Transverse colon (tissue), 4 donors: Measurements from ENCODE around the gene RBM45. TPM values are rescaled to one million over a fixed set of nuclear protein-coding genes. Genes with fewer than 3 reads are reported as not detected.
"Not testable (repeated sequence)": the region's sequence is repeated elsewhere in the genome, so short reads cannot be mapped to it uniquely, and the experiment has no call there.

Source experiments
- DNase-seq: peaks from one replicate; pipeline ENCODE4 v3.0.0-alpha.2; 2019
- H3K27ac ChIP-seq, 4 donors: fragments of 200-600 bp; sonication (generic); 2 replicates each; pipeline ENCODE4 v1.5.1; 2016 to 2018; ENCODE audit warnings: inconsistent platforms in 4 of 4
- H3K27me3 ChIP-seq: fragments of 200-600 bp; sonication (generic); 2 replicates; pipeline ENCODE4 v1.5.1; 2017; ENCODE audit warnings: inconsistent platforms
- H3K36me3 ChIP-seq, 4 donors: fragments of 200-600 bp; sonication (generic); 2 replicates each; pipeline ENCODE4 v1.5.1; 2017 to 2019; ENCODE audit warnings: inconsistent platforms in 4 of 4
- H3K4me1 ChIP-seq, 4 donors: fragments of 200-600 bp; sonication (generic); 2 replicates each; pipeline ENCODE4 v1.5.1; 2017 to 2020; ENCODE audit warnings: inconsistent platforms in 4 of 4
- H3K4me3 ChIP-seq, 4 donors: fragments of 200-600 bp; sonication (generic); 1 replicate in 1 of 4; 2 replicates in 3 of 4; pipeline versions ENCODE4 v1.5.1 to v1.6.1; 2017 to 2019; ENCODE audit warnings: inconsistent platforms in 4 of 4
- H3K9me3 ChIP-seq, 2 donors: fragments of 200-600 bp; sonication (generic); 2 replicates each; pipeline ENCODE4 v1.5.1; 2017 to 2019; ENCODE audit warnings: inconsistent platforms in 2 of 2
- CTCF ChIP-seq, 5 experiments: fragments of 200-600 bp in 3 of 5; fragments of 450-650 bp in 2 of 5; sonication (generic) in 3 of 5; IDR thresholded peaks; 1 replicate in 2 of 5; 2 replicates in 3 of 5; pipeline ENCODE4 v1.5.1; 2016 to 2017; ENCODE audit warnings: antibody characterized with exemption in 5 of 5, inconsistent platforms in 3 of 5, mild to moderate bottlenecking in 2 of 5, moderate library complexity in 1 of 5
- EP300 ChIP-seq: sonication (generic); formaldehyde crosslinking; IDR thresholded peaks from one replicate; pipeline ENCODE4 v1.6.1; 2017; ENCODE audit warnings: antibody characterized with exemption, low read depth
- POLR2A ChIP-seq: fragments of 450-650 bp; IDR thresholded peaks from one replicate; pipeline ENCODE4 v1.6.1; 2016; ENCODE audit warnings: antibody characterized with exemption, mild to moderate bottlenecking, moderate library complexity
- POLR2AphosphoS5 ChIP-seq, 3 donors: sonication (generic); formaldehyde crosslinking; IDR thresholded peaks; one replicate each; pipeline ENCODE4 v1.6.1; 2016; ENCODE audit warnings: antibody characterized with exemption in 3 of 3
- WGBS, 2 donors: methylation state at CpG; one replicate each; pipeline ENCODE4 v1.1.5; 2018; ENCODE audit warnings: low coverage in 1 of 2; 5-methylcytosine and 5-hydroxymethylcytosine counted together
- in situ Hi-C, 4 donors: fragments of 200-750 bp; cut with MboI; loops; one replicate each; pipeline versions ENCODE4 v1.15.0 to v1.15.1; 2017; ENCODE audit warnings: low sequenced_read_pairs in 3 of 4, low pct_ligation_motif_present in 1 of 4, low pct_unique_long_range_greater_than_20kb in 1 of 4
- intact Hi-C: fragments of 100-400 bp; cut with DNase I; formaldehyde crosslinking; loops from one replicate; pipeline ENCODE4 v1.15.1; 2023; ENCODE audit warnings: low total_unique reads
- total RNA-seq, 4 donors: library from RNA; depleted of rRNA; stranded (reverse); fragments of >200 nt; gene quantifications; one replicate each; pipeline ENCODE4 v1.1.0, GENCODE V29; 2016

The RBM45 gene
- total RNA-seq, 4 donors from 2014 or later: 6.4 to 20.3 (median 14.9) TPM

GRCh38 chr2:178152977-178153376, 40.7 kb downstream of the RBM45 start:
- no peak for DNase-seq
- no peaks in the 10 kb centered on the region for H3K36me3 ChIP-seq
- no peaks in the 10 kb centered on the region for H3K9me3 ChIP-seq
- peaks cover 13% of the 10 kb centered on the region for H3K27me3 ChIP-seq
- in situ Hi-C loops: no loop called here
- intact Hi-C loops: no loop called here
- peaks cover 3 to 27% (median 10%) of the 10 kb centered on the region in 4 donors for H3K4me1 ChIP-seq
- TF ChIP-seq POLR2AphosphoS5 (IDR thresholded peaks at IDR 0.05): no peak
- TF ChIP-seq EP300: no peak
- no peak for TF ChIP-seq POLR2A
- TF ChIP-seq CTCF (IDR thresholded peaks at IDR 0.05): no peak
- WGBS, 2 donors: 31 to 33% methylated on average over 1 of the region's 1 CpG
- H3K4me3 ChIP-seq: no peak overlapping the region
- no peak overlapping the region for H3K27ac ChIP-seq

GRCh38 chr2:178153878-178154277, 41.6 kb downstream of the RBM45 start:
- H3K9me3 ChIP-seq, H3K36me3 ChIP-seq, H3K4me3 ChIP-seq, in situ Hi-C loops, H3K27ac ChIP-seq, DNase-seq, H3K27me3 ChIP-seq, intact Hi-C loops: not testable (repeated sequence)
- WGBS, 2 donors: 54 to 60% methylated on average over 1 of the region's 1 CpG
- H3K4me1 ChIP-seq: peaks cover 3 to 27% (median 10%) of the 10 kb centered on the region in 4 donors

DNA sequence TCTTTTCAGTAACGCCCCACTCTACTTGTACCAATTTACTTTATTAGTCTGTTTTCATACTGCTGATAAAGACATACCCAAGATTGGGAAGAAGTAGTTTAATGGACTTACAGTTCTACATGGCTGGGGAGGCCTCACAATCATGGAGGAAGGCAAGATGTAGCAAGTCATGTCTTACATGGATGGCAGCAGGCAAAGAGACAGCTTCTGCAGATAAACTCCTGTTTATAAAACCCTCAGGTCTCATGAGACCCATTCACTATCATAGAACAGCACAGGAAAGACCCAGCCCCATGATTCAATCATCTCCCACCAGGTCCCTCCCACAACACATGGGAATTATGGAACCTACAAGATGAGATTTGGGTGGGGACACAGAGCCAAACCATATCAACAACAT, 43.3 kb downstream of the RBM45 start:
- Histone ChIP-seq H3K4me1 (peaks cover 3 to 27% (median 10%) of the 10 kb centered on the region in 4 donors), H3K36me3 (no peaks in the 10 kb centered on the region), H3K4me3 (no peak overlapping the region), H3K27me3 (peaks cover 5% of the 10 kb centered on the region), H3K9me3 (no peaks in the 10 kb centered on the region), H3K27ac (no peak overlapping the region)
- TF ChIP-seq POLR2AphosphoS5 (IDR thresholded peaks at IDR 0.05): no peak
- TF ChIP-seq EP300: no peak
- TF ChIP-seq POLR2A: no peak
- no peak for TF ChIP-seq CTCF (IDR thresholded peaks at IDR 0.05)
- no peak for DNase-seq
- in situ Hi-C loops: no loop called here
- intact Hi-C loops: no loop called here
- 88 to 92% methylated on average over 1 of the region's 1 CpG for WGBS, 2 donors

- WGBS, 2 donors: 85 to 89% methylated on average over 4 to 5 of the region's 5 CpGs
- Histone ChIP-seq H3K27me3 (peaks cover 7% of the 10 kb centered on the region), H3K27ac (no peak overlapping the region), H3K4me3 (no peak overlapping the region), H3K4me1 (peaks cover 0 to 14% (median 3%) of the 10 kb centered on the region in 4 donors), H3K9me3 (no peaks in the 10 kb centered on the region), H3K36me3 (no peaks in the 10 kb centered on the region)
- TF ChIP-seq POLR2A (no peak), EP300 (no peak), CTCF (IDR thresholded peaks at IDR 0.05) (no peak), POLR2AphosphoS5 (IDR thresholded peaks at IDR 0.05) (no peak)
- no peak for DNase-seq
- in situ Hi-C loops: no loop called here
- intact Hi-C loops: no loop called here
These were observed 45.3 kb downstream of the RBM45 start for GRCh38 chr2:178157574-178157973.

DNA sequence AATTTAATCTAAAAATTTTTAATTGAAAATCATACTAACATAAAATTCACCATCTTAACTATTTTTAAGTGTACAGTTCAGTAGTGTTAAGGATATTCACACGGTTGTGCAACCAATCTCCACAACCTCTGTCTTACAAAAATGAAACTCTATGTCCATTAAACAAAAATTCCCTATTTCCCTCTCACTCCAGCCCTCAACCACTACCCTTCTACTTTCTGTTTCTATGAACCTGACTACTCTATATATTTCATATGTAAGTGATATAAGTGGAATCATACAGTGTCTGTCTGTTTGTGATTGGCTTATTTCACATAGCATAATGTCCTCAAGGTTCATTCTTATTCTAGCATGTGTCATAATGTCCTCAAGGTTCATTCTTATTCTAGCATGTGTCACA, 47.7 kb downstream of the RBM45 start:
- H3K9me3 ChIP-seq: no peaks in the 10 kb centered on the region
- DNase-seq: no peak
- H3K36me3 ChIP-seq: no peaks in the 10 kb centered on the region
- H3K4me3 ChIP-seq: no peak overlapping the region
- WGBS, 2 donors: 53 to 79% methylated on average over 1 of the region's 1 CpG
- H3K27ac ChIP-seq: no peak overlapping the region
- TF ChIP-seq POLR2A (no peak), POLR2AphosphoS5 (IDR thresholded peaks at IDR 0.05) (no peak)
- peaks cover 0 to 4% (median 0%) of the 10 kb centered on the region in 4 donors for H3K4me1 ChIP-seq
- H3K27me3 ChIP-seq: peaks cover 7% of the 10 kb centered on the region
- in situ Hi-C loops (no loop called here), intact Hi-C loops (no loop called here)
